GM23338 (cell line): ENCODE data around the gene MIEN1. TPM values are rescaled to one million over a fixed set of nuclear protein-coding genes. Genes with fewer than 3 reads are reported as not detected.

Experiments used
- ATAC-seq: fragments of 200-7000 bp; cut with Tn5 transposase; 3 replicates; pipeline ENCODE4 v1.9.1; 2020
- DNase-seq: peaks from one replicate; pipeline ENCODE4 v3.0.0-alpha.2; 2015; ENCODE audit warnings: low spot score
- H2AFZ ChIP-seq: fragments of 200-600 bp; sonication (generic); 2 replicates; pipeline ENCODE4 v1.8.0; 2016; ENCODE audit warnings: antibody characterized with exemption, mild to moderate bottlenecking, moderate library complexity
- H3F3A ChIP-seq: fragments of 200-600 bp; sonication (generic); replicated peaks from 2 replicates; pipeline ENCODE4 v1.8.0; 2017; ENCODE audit warnings: antibody characterized with exemption, mixed run types, low read depth
- H3K27ac ChIP-seq: fragments of 200-600 bp; sonication (generic); 2 replicates; pipeline ENCODE4 v1.6.1; 2016; ENCODE audit warnings: low read depth
- H3K27me3 ChIP-seq: fragments of 200-600 bp; sonication (generic); 2 replicates; pipeline ENCODE4 v1.8.0; 2016; ENCODE audit warnings: mild to moderate bottlenecking, mixed run types, moderate library complexity; ENCODE audit not compliant: insufficient read depth
- H3K36me3 ChIP-seq: fragments of 200-600 bp; sonication (generic); 2 replicates; pipeline ENCODE4 v1.8.0; 2016; ENCODE audit warnings: mild to moderate bottlenecking; ENCODE audit not compliant: insufficient read depth
- H3K4me1 ChIP-seq: fragments of 200-600 bp; sonication (generic); 2 replicates; pipeline ENCODE4 v1.8.0; 2016; ENCODE audit warnings: mild to moderate bottlenecking, moderate library complexity; ENCODE audit not compliant: insufficient read depth
- H3K4me2 ChIP-seq: fragments of 200-600 bp; sonication (generic); 2 replicates; pipeline ENCODE4 v1.7.1; 2017; ENCODE audit warnings: mixed run types
- H3K4me3 ChIP-seq: fragments of 200-600 bp; sonication (generic); 2 replicates; pipeline ENCODE4 v1.6.1; 2016; ENCODE audit warnings: mixed run types
- H3K79me2 ChIP-seq: fragments of 200-600 bp; sonication (generic); replicated peaks from 2 replicates; pipeline ENCODE4 v1.8.0; 2017; ENCODE audit warnings: mild to moderate bottlenecking; ENCODE audit not compliant: insufficient read depth
- H3K9me2 ChIP-seq: fragments of 200-600 bp; sonication (generic); 2 replicates; pipeline ENCODE4 v1.8.0; 2017; ENCODE audit not compliant: insufficient read depth
- H4K20me1 ChIP-seq: fragments of 200-600 bp; sonication (generic); replicated peaks from 2 replicates; pipeline ENCODE4 v1.8.0; 2017; ENCODE audit warnings: mild to moderate bottlenecking; ENCODE audit not compliant: insufficient read depth
- H3K27ac Mint-ChIP-seq: 2 replicates; pipeline ENCODE4 v1.8.0; 2020; ENCODE audit warnings: inconsistent platforms, mild to moderate bottlenecking, moderate library complexity, mixed read lengths
- H3K27me3 Mint-ChIP-seq: 3 replicates; pipeline ENCODE4 v1.8.0; 2022; ENCODE audit warnings: low read depth, mild to moderate bottlenecking, moderate library complexity, mixed read lengths, inconsistent platforms; ENCODE audit not compliant: insufficient read depth, poor library complexity
- H3K36me3 Mint-ChIP-seq: 3 replicates; pipeline ENCODE4 v1.8.0; 2021; ENCODE audit warnings: low read depth, mild to moderate bottlenecking, inconsistent platforms, moderate library complexity, mixed read lengths
- H3K4me1 Mint-ChIP-seq: 3 replicates; pipeline ENCODE4 v1.8.0; 2020; ENCODE audit warnings: mild to moderate bottlenecking, inconsistent platforms, mixed read lengths
- H3K4me3 Mint-ChIP-seq: 3 replicates; pipeline ENCODE4 v1.8.0; 2021; ENCODE audit warnings: moderate library complexity, mild to moderate bottlenecking, inconsistent platforms, mixed read lengths
- H3K9me3 Mint-ChIP-seq: 3 replicates; pipeline ENCODE4 v1.8.0; 2020; ENCODE audit warnings: moderate library complexity, mild to moderate bottlenecking, inconsistent platforms, mixed read lengths
- CREB1 ChIP-seq: fragments of 250-450 bp; sonication (Bioruptor Pico); IDR thresholded peaks from 2 replicates; pipeline ENCODE4 v1.5.0; 2020; ENCODE audit warnings: low read depth, mild to moderate bottlenecking, moderate library complexity
- EZH2 ChIP-seq: fragments of 200-600 bp; sonication (generic); IDR thresholded peaks from one replicate; pipeline ENCODE4 v1.8.0; 2017; ENCODE audit warnings: antibody characterized with exemption, mild to moderate bottlenecking, low read depth; ENCODE audit not compliant: unreplicated experiment
- JUNB ChIP-seq: IDR thresholded peaks from one replicate; pipeline ENCODE4 v1.6.1; 2016; ENCODE audit warnings: antibody characterized with exemption; ENCODE audit not compliant: unreplicated experiment
- NANOG ChIP-seq: IDR thresholded peaks from 2 replicates; pipeline ENCODE4 v1.6.1; 2016; ENCODE audit warnings: antibody characterized with exemption, borderline replicate concordance
- POLR2AphosphoS5 ChIP-seq: IDR thresholded peaks from 2 replicates; pipeline ENCODE4 v1.6.1; 2016; ENCODE audit warnings: antibody characterized with exemption, low read depth
- ZNF331 ChIP-seq: fragments of 250-450 bp; sonication (Bioruptor Pico); IDR thresholded peaks from 2 replicates; pipeline ENCODE4 v1.5.0; 2020; ENCODE audit warnings: low read depth, mild to moderate bottlenecking, moderate library complexity
- polyA plus RNA-seq: library from polyadenylated mRNA; unstranded; fragments of >200 nt; fragmentation: Nextera tagmentation; extraction: Ambion mirVana; gene quantifications from 2 replicates; pipeline ENCODE4 v1.2.1, GENCODE V29; 2016
- total RNA-seq: library from RNA; depleted of rRNA; stranded (reverse); fragments of >200 nt; shearing (Covaris generic); gene quantifications from 2 replicates; pipeline ENCODE4 v1.2.3, GENCODE V29; 2014
- TF ChIP-seq, protein P1 (sequence below): IDR thresholded peaks from one replicate; pipeline ENCODE4 v1.6.1; 2018; ENCODE audit warnings: antibody characterized with exemption; ENCODE audit not compliant: unreplicated experiment

MIEN1 gene
- total and polyA plus RNA-seq, 2 experiments from 2014 or later, result 37.1 to 91.8 TPM

DNA sequence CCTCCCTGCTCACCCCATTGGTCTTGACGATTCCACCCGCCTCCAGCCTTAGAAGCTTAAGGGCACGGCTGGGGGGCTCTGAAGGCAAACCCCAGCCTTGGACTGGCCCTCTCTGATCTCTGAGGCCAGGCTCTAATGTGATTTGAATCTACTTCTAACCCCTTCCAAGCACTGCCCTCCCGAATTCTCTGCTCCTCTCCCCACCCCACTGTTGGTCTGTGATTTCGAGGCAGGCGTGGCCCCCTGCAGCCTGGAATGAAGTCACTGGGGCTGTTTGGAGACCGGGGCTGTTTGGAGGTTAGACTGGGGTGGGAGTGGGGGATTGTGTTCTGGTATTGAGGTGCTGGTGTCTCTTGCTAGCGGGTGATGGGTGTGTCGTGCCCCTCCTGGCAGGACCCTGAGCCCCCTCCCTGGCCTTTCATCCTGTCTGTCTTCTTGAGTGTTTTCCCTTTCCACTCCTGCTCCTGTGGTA, 9.6 kb upstream of the MIEN1 start:
- no peak for TF ChIP-seq CREB1 (CRISPR knock-in tag)
- no peak for TF ChIP-seq ZNF331 (CRISPR knock-in tag)
- no peak for TF ChIP-seq EZH2
- TF ChIP-seq POLR2AphosphoS5, result no peak
- TF ChIP-seq JUNB, result no peak
- TF ChIP-seq, protein P1, sequence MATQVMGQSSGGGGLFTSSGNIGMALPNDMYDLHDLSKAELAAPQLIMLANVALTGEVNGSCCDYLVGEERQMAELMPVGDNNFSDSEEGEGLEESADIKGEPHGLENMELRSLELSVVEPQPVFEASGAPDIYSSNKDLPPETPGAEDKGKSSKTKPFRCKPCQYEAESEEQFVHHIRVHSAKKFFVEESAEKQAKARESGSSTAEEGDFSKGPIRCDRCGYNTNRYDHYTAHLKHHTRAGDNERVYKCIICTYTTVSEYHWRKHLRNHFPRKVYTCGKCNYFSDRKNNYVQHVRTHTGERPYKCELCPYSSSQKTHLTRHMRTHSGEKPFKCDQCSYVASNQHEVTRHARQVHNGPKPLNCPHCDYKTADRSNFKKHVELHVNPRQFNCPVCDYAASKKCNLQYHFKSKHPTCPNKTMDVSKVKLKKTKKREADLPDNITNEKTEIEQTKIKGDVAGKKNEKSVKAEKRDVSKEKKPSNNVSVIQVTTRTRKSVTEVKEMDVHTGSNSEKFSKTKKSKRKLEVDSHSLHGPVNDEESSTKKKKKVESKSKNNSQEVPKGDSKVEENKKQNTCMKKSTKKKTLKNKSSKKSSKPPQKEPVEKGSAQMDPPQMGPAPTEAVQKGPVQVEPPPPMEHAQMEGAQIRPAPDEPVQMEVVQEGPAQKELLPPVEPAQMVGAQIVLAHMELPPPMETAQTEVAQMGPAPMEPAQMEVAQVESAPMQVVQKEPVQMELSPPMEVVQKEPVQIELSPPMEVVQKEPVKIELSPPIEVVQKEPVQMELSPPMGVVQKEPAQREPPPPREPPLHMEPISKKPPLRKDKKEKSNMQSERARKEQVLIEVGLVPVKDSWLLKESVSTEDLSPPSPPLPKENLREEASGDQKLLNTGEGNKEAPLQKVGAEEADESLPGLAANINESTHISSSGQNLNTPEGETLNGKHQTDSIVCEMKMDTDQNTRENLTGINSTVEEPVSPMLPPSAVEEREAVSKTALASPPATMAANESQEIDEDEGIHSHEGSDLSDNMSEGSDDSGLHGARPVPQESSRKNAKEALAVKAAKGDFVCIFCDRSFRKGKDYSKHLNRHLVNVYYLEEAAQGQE, result no peak
- H3K4me3 ChIP-seq, result peak overlapping the region; percentile 98
- peak; percentile 7 for ATAC-seq
- H3K36me3 Mint-ChIP-seq, result peaks cover 20% of the 10 kb centered on the region
- H3K4me1 Mint-ChIP-seq, result peaks cover 41% of the 10 kb centered on the region
- H3K9me2 ChIP-seq, result no peaks in the 10 kb centered on the region
- H3K4me1 ChIP-seq, result peaks cover 33% of the 10 kb centered on the region
- H3K27me3 ChIP-seq, result no peaks in the 10 kb centered on the region
- no peaks in the 10 kb centered on the region; the same call in 2 of the 3 replicates for H3K9me3 Mint-ChIP-seq
- H3K27me3 Mint-ChIP-seq, result peaks cover 24% of the 10 kb centered on the region
- peaks cover 22% of the 10 kb centered on the region for H3F3A ChIP-seq
- H4K20me1 ChIP-seq, result no peaks in the 10 kb centered on the region
- H3K36me3 ChIP-seq, result no peaks in the 10 kb centered on the region
- H3K79me2 ChIP-seq, result peaks cover 18% of the 10 kb centered on the region
- peak overlapping the region; percentile 100 for H3K4me2 ChIP-seq
- H3K27ac ChIP-seq, result peak overlapping the region; percentile 97
- peak; percentile 55 for DNase-seq
- H3K27ac Mint-ChIP-seq, result peak overlapping the region; percentile 96
- H2AFZ ChIP-seq, result no peak overlapping the region
- peak overlapping the region; percentile 88 for H3K4me3 Mint-ChIP-seq

DNA sequence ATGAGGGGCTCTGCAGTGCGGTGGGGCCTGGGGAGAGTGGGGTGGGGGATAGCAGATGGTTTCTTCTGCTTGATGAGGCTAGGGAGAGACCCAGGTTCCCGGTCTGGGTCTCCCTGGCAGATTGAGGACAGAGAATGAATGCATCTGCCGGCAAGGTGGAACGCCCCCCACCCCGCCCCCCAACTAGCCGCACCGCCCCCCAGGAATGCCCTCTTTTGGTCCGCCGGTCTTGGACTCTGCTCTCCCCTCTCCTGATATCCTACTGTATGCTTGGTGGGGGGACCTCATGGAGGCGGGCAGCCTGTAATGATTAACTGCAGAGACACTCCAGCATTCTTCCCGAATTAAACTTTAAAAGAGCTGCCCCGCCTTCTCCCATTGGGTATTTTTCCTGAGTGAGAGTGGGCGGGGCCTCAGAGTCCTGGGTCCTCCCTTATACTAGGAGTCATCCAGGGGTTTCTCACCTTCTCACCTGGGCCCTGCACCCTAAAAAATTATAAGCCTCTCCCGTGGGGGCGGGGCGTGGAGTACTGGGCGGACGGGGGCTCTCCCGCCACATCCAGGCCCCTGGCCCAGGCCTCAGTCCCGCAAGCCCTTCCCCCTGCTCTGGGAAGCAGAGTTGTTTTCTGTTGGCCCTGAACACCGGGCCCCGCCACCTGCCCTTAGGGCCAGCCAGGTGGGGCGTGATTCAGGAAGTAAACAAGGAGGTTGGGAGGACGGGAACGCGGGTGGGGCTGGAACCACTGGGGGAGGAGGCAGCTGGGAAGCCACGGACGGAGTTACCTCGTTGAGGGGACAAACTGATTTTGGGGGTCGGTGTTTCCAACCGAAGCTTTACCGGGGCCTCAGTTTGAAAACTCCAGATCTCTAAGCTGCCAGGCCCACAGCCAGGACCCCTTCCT, 8.9 kb upstream of the MIEN1 start:
- H3K4me2 ChIP-seq, result peak overlapping the region; percentile 100
- no peaks in the 10 kb centered on the region; the same call in 2 of the 3 replicates for H3K9me3 Mint-ChIP-seq
- H3K4me3 Mint-ChIP-seq, result peak overlapping the region; percentile 88
- H3K27me3 Mint-ChIP-seq, result peaks cover 22% of the 10 kb centered on the region
- no peaks in the 10 kb centered on the region for H3K27me3 ChIP-seq
- no peak overlapping the region for H2AFZ ChIP-seq
- TF ChIP-seq POLR2AphosphoS5 (peak; percentile 60), NANOG (no peak)
- H3K27ac Mint-ChIP-seq, result peak overlapping the region; percentile 96
- peak overlapping the region; percentile 98 for H3K4me3 ChIP-seq
- peaks cover 14% of the 10 kb centered on the region for H3K36me3 Mint-ChIP-seq
- H3K4me1 ChIP-seq, result peaks cover 33% of the 10 kb centered on the region
- no peaks in the 10 kb centered on the region for H3K9me2 ChIP-seq
- H3K36me3 ChIP-seq, result no peaks in the 10 kb centered on the region
- peak; percentile 29 for ATAC-seq
- peak; percentile 93 for DNase-seq
- H3K27ac ChIP-seq, result peak overlapping the region; percentile 97
- peaks cover 18% of the 10 kb centered on the region for H3K79me2 ChIP-seq
- H4K20me1 ChIP-seq, result no peaks in the 10 kb centered on the region
- peaks cover 41% of the 10 kb centered on the region for H3K4me1 Mint-ChIP-seq
- H3F3A ChIP-seq, result peaks cover 22% of the 10 kb centered on the region
